Choroid plexus epithelial cell (primary cell): ENCODE results near the gene GLS.
"Not testable (repeated sequence)": the region's sequence is repeated elsewhere in the genome, so short reads cannot be mapped to it uniquely, and the experiment has no call there.

ENCODE experiments used
- DNase-seq: peaks from one replicate; pipeline ENCODE4 v3.0.0-alpha.2; 2010; ENCODE audit warnings: low read depth
- H3K4me3 ChIP-seq: 2 replicates; pipeline ENCODE4 v1.5.1; 2011; ENCODE audit warnings: low read depth, mild to moderate bottlenecking, control low read depth, low read length, moderate library complexity
- CTCF ChIP-seq: conservative IDR thresholded peaks from 2 replicates; pipeline ENCODE4 v1.5.1; 2011; ENCODE audit warnings: low read depth, mild to moderate bottlenecking, control low read depth, inconsistent platforms, low read length, moderate library complexity

GLS gene

GRCh38 chr2:190879474-190880377 is 895 bp upstream of the GLS start:
- TF ChIP-seq CTCF = no peak
- H3K4me3 ChIP-seq = peak overlapping the region; percentile 91
- peak; percentile 49 for DNase-seq

GRCh38 chr2:190881084-190881597 is 520 bp downstream of the GLS start:
- no peak for TF ChIP-seq CTCF
- DNase-seq = no peak

GRCh38 chr2:190881598-190882410 is 1.2 kb downstream of the GLS start:
- DNase-seq = peak; percentile 70
- H3K4me3 ChIP-seq = peak overlapping the region; percentile 91
- TF ChIP-seq CTCF = no peak

More at GRCh38 chr2:190881084-190881597, 520 bp downstream of the GLS start:
- H3K4me3 ChIP-seq = peak overlapping the region; percentile 91

- TF ChIP-seq CTCF = no peak
- no peak for DNase-seq
Measured at GRCh38 chr2:190882411-190882766, 1.8 kb downstream of the GLS start.

GRCh38 chr2:190882856-190883582 is 2.4 kb downstream of the GLS start:
- TF ChIP-seq CTCF = no peak
- H3K4me3 ChIP-seq = peak overlapping the region; percentile 91
- no peak for DNase-seq

More at GRCh38 chr2:190882411-190882766, 1.8 kb downstream of the GLS start:
- H3K4me3 ChIP-seq = peak overlapping the region; percentile 91

- not testable (repeated sequence) for H3K4me3 ChIP-seq, DNase-seq
Measured at GRCh38 chr2:190885844-190886243, 5.2 kb downstream of the GLS start.
